ENCODE results near the gene SF3B6. TPM values are rescaled to one million over a fixed set of nuclear protein-coding genes. Genes with fewer than 3 reads are reported as not detected.

Gene SF3B6
- total and polyA plus RNA-seq, 9 donors: 60.6 to 145 (median 85.2) TPM

GRCh38 chr2:24022324-24022974 is 53.7 kb downstream of the SF3B6 start:
- no peaks in the 10 kb centered on the region for H3K9me3 ChIP-seq
- no peaks in the 10 kb centered on the region for H3K27me3 ChIP-seq
- TF ChIP-seq POLR2A (IDR thresholded peaks at IDR 0.05): no peak
- TF ChIP-seq, protein P1, sequence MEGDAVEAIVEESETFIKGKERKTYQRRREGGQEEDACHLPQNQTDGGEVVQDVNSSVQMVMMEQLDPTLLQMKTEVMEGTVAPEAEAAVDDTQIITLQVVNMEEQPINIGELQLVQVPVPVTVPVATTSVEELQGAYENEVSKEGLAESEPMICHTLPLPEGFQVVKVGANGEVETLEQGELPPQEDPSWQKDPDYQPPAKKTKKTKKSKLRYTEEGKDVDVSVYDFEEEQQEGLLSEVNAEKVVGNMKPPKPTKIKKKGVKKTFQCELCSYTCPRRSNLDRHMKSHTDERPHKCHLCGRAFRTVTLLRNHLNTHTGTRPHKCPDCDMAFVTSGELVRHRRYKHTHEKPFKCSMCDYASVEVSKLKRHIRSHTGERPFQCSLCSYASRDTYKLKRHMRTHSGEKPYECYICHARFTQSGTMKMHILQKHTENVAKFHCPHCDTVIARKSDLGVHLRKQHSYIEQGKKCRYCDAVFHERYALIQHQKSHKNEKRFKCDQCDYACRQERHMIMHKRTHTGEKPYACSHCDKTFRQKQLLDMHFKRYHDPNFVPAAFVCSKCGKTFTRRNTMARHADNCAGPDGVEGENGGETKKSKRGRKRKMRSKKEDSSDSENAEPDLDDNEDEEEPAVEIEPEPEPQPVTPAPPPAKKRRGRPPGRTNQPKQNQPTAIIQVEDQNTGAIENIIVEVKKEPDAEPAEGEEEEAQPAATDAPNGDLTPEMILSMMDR (IDR thresholded peaks at IDR 0.05): no peak
- TF ChIP-seq EP300 (IDR thresholded peaks at IDR 0.05): no peak
- H3K27ac ChIP-seq: no peak overlapping the region
- no peak for DNase-seq
- H3K36me3 ChIP-seq: no peaks in the 10 kb centered on the region
- 85 to 89% (median 87%) methylated on average over 14 of the region's 14 CpGs for WGBS, 3 donors
- no peaks in the 10 kb centered on the region for H3K4me1 ChIP-seq (ENCODE audit: insufficient read depth)
- intact Hi-C loops (cut with DNase I): no loop called here
- H3K4me3 ChIP-seq: no peak overlapping the region

- no peaks in the 10 kb centered on the region for H3K27me3 ChIP-seq
- H3K9me3 ChIP-seq: no peaks in the 10 kb centered on the region
- DNase-seq: no peak
- H3K27ac ChIP-seq: no peak overlapping the region
- intact Hi-C loops (cut with DNase I): no loop called here
- 74 to 79% (median 77%) methylated on average over 18 to 19 of the region's 19 CpGs for WGBS, 3 donors
- H3K36me3 ChIP-seq: no peaks in the 10 kb centered on the region
- H3K4me1 ChIP-seq (ENCODE audit: insufficient read depth): no peaks in the 10 kb centered on the region
- TF ChIP-seq POLR2A (IDR thresholded peaks at IDR 0.05) (no peak), EP300 (IDR thresholded peaks at IDR 0.05) (no peak)
- TF ChIP-seq, protein P1 (IDR thresholded peaks at IDR 0.05): no peak
- H3K4me3 ChIP-seq: no peak overlapping the region
These were observed 54.8 kb downstream of the SF3B6 start for GRCh38 chr2:24021122-24021998.

DNA sequence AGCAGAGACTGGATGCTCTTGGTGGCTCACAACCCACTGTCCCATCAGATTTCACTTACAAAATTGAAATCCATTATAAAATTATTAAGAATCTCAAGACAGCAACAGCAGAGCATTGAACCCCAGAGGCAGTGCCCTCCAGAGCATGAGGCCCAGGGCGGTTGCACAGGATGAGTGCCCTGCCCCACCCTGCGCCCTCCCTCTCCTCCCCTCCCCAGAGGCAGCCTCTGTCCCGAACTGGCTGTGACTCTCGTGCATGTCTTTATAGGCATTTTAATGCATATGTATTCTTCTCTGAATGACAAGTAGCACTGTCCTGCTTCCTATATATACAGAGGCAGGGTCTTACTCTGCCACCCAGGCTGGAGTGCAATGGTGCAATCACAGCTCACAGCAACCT is 55.9 kb downstream of the SF3B6 start:
- no peak overlapping the region for H3K4me3 ChIP-seq
- WGBS, 3 donors: 79 to 89% (median 82%) methylated on average over 4 of the region's 4 CpGs
- no peaks in the 10 kb centered on the region for H3K36me3 ChIP-seq
- no peak overlapping the region for H3K27ac ChIP-seq
- intact Hi-C loops (cut with DNase I): no loop called here
- no peak for DNase-seq
- H3K4me1 ChIP-seq (ENCODE audit: insufficient read depth): no peaks in the 10 kb centered on the region
- no peaks in the 10 kb centered on the region for H3K27me3 ChIP-seq
- no peaks in the 10 kb centered on the region for H3K9me3 ChIP-seq
- TF ChIP-seq EP300 (IDR thresholded peaks at IDR 0.05): no peak
- TF ChIP-seq, protein P1 (IDR thresholded peaks at IDR 0.05): no peak
- TF ChIP-seq POLR2A (IDR thresholded peaks at IDR 0.05): no peak

GRCh38 chr2:24019729-24020128 is 56.4 kb downstream of the SF3B6 start:
- Histone ChIP-seq H3K27ac (no peak overlapping the region), H3K27me3 (no peaks in the 10 kb centered on the region), H3K9me3 (no peaks in the 10 kb centered on the region), H3K4me1 (ENCODE audit: insufficient read depth) (no peaks in the 10 kb centered on the region), H3K36me3 (no peaks in the 10 kb centered on the region), H3K4me3 (no peak overlapping the region)
- WGBS, 3 donors: 81 to 90% (median 90%) methylated on average over 5 of the region's 5 CpGs
- DNase-seq: no peak
- TF ChIP-seq, protein P1 (IDR thresholded peaks at IDR 0.05): no peak
- TF ChIP-seq POLR2A (IDR thresholded peaks at IDR 0.05): no peak
- no peak for TF ChIP-seq EP300 (IDR thresholded peaks at IDR 0.05)
- intact Hi-C loops (cut with DNase I): no loop called here

All from ovary (tissue), 9 donors.